Thoracic aorta (tissue), 2 donors: ENCODE results near the gene DNM3. TPM values are rescaled to one million over a fixed set of nuclear protein-coding genes. Genes with fewer than 3 reads are reported as not detected.

ENCODE experiments used
- ATAC-seq: fragments of 150-250 bp; one replicate; pipeline ENCODE4 v1.8.0; 2017; ENCODE audit warnings: low read depth; ENCODE audit not compliant: insufficient number of reproducible peaks, low FRiP score
- DNase-seq: peaks from one replicate; pipeline ENCODE4 v3.0.0-alpha.2; 2020; ENCODE audit warnings: low spot score
- H3K27ac ChIP-seq, 2 donors: fragments of 200-600 bp; sonication (generic); 1 replicate in 1 of 2; 2 replicates in 1 of 2; pipeline ENCODE4 v1.5.1; 2016; ENCODE audit warnings: mild to moderate bottlenecking in 2 of 2, moderate library complexity in 2 of 2
- H3K27me3 ChIP-seq: fragments of 200-600 bp; sonication (generic); replicated peaks from 2 replicates; pipeline ENCODE4 v1.6.0; 2016; ENCODE audit warnings: mild to moderate bottlenecking; ENCODE audit not compliant: insufficient read depth
- H3K36me3 ChIP-seq: fragments of 200-600 bp; sonication (generic); one replicate; pipeline ENCODE4 v1.5.1; 2016
- H3K4me1 ChIP-seq, 2 donors: fragments of 200-600 bp; sonication (generic); 1 replicate in 1 of 2; 2 replicates in 1 of 2; pipeline versions ENCODE4 v1.5.1 to v1.6.0; 2016; ENCODE audit warnings: low read depth in 2 of 2, mild to moderate bottlenecking in 1 of 2; ENCODE audit not compliant: control insufficient read depth in 1 of 2
- H3K4me3 ChIP-seq: fragments of 200-600 bp; sonication (generic); 2 replicates; pipeline ENCODE4 v1.5.1; 2016; ENCODE audit warnings: mild to moderate bottlenecking
- H3K9me3 ChIP-seq: fragments of 200-600 bp; sonication (generic); 2 replicates; pipeline ENCODE4 v1.5.1; 2016
- CTCF ChIP-seq: fragments of 200-600 bp; sonication (generic); IDR thresholded peaks from one replicate; pipeline ENCODE4 v1.5.1; 2019; ENCODE audit warnings: antibody characterized with exemption
- total RNA-seq, 2 donors: library from RNA; depleted of rRNA; stranded (reverse); fragments of >200 nt; gene quantifications; one replicate each; pipeline versions ENCODE4 v1.1.0 to v1.2.3, GENCODE V29; 2016

Gene DNM3
- total RNA-seq, 2 donors from 2014 or later, result 5.8 to 7.5 TPM

GRCh38 chr1:171860696-171861095, 19.4 kb downstream of the DNM3 start:
- no peak for TF ChIP-seq CTCF
- Histone ChIP-seq H3K4me3 (no peak overlapping the region), H3K27me3 (no peaks in the 10 kb centered on the region), H3K9me3 (no peaks in the 10 kb centered on the region), H3K27ac (no peak overlapping the region), H3K4me1 (no peaks in the 10 kb centered on the region), H3K36me3 (no peaks in the 10 kb centered on the region)
- ATAC-seq (no peak), DNase-seq (no peak)

GRCh38 chr1:171863531-171863930, 22.2 kb downstream of the DNM3 start:
- ATAC-seq, result no peak
- TF ChIP-seq CTCF, result no peak

GRCh38 chr1:171864308-171864707, 23.0 kb downstream of the DNM3 start:
- TF ChIP-seq CTCF, result no peak
- H3K36me3 ChIP-seq, result no peaks in the 10 kb centered on the region
- H3K4me1 ChIP-seq, result no peaks in the 10 kb centered on the region
- no peak overlapping the region for H3K4me3 ChIP-seq
- H3K27me3 ChIP-seq, result no peaks in the 10 kb centered on the region
- ATAC-seq, result no peak
- no peaks in the 10 kb centered on the region for H3K9me3 ChIP-seq
- H3K27ac ChIP-seq, result no peak overlapping the region
- no peak for DNase-seq

More at GRCh38 chr1:171863531-171863930, 22.2 kb downstream of the DNM3 start:
- DNase-seq, result no peak
- no peaks in the 10 kb centered on the region for H3K4me1 ChIP-seq
- H3K27ac ChIP-seq, result no peak overlapping the region
- H3K9me3 ChIP-seq, result no peaks in the 10 kb centered on the region
- H3K4me3 ChIP-seq, result no peak overlapping the region
- H3K27me3 ChIP-seq, result no peaks in the 10 kb centered on the region
- no peaks in the 10 kb centered on the region for H3K36me3 ChIP-seq

- no peak overlapping the region for H3K4me3 ChIP-seq
- ATAC-seq (no peak), DNase-seq (no peak)
- H3K27me3 ChIP-seq, result no peaks in the 10 kb centered on the region
- H3K4me1 ChIP-seq, result no peaks in the 10 kb centered on the region
- no peaks in the 10 kb centered on the region for H3K36me3 ChIP-seq
- no peak for TF ChIP-seq CTCF
- H3K9me3 ChIP-seq, result no peaks in the 10 kb centered on the region
- H3K27ac ChIP-seq, result no peak overlapping the region
Observed at GRCh38 chr1:171865106-171865505, 23.8 kb downstream of the DNM3 start.

- no peak overlapping the region for H3K27ac ChIP-seq
- DNase-seq (no peak), ATAC-seq (no peak)
- H3K36me3 ChIP-seq, result no peaks in the 10 kb centered on the region
- no peaks in the 10 kb centered on the region for H3K4me1 ChIP-seq
- H3K27me3 ChIP-seq, result no peaks in the 10 kb centered on the region
- H3K4me3 ChIP-seq, result no peak overlapping the region
- H3K9me3 ChIP-seq, result no peaks in the 10 kb centered on the region
- TF ChIP-seq CTCF, result no peak
Observed at GRCh38 chr1:171867236-171867635, 25.9 kb downstream of the DNM3 start.
